GM19463 (cell line): ENCODE data around the gene ARHGEF10L.

Experiments used
- ATAC-seq: cut with Tn5 transposase; IDR thresholded peaks from one replicate; pipeline ENCODE4 v1.9.1; 2021; ENCODE audit warnings: mild to moderate bottlenecking, moderate library complexity; ENCODE audit not compliant: unreplicated experiment

Gene ARHGEF10L

DNA sequence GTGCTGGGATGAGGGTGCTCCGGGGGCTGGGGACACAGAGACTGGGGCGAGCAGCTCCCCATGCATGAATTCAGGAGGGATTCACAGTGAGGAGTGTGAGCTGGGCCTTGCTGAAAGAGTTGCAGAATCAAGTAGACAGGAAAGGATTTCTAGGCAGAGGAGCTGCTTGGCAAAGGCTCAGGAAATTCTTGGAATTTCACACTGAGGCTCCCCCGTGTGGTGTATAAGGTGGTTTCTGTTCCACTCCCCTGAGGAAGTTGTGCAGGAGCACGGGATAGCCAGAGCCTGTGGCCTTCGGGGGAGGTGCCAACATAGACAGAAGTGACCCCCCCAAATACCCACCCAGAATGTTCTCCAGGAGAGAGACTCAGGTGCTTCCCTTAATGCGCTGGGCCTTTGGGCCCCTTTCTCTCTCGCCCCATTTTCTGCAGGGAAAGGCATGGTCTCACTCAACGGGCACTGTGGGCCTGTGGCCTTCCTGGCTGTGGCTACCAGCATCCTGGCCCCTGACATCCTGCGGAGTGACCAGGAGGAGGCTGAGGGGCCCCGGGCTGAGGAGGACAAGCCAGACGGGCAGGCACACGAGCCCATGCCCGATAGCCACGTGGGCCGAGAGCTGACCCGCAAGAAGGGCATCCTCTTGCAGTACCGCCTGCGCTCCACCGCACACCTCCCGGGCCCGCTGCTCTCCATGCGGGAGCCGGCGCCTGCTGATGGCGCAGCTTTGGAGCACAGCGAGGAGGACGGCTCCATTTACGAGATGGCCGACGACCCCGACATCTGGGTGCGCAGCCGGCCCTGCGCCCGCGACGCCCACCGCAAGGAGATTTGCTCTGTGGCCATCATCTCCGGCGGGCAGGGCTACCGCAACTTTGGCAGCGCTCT is 157.2 kb downstream of the ARHGEF10L start:
- ATAC-seq, result no peak

DNA sequence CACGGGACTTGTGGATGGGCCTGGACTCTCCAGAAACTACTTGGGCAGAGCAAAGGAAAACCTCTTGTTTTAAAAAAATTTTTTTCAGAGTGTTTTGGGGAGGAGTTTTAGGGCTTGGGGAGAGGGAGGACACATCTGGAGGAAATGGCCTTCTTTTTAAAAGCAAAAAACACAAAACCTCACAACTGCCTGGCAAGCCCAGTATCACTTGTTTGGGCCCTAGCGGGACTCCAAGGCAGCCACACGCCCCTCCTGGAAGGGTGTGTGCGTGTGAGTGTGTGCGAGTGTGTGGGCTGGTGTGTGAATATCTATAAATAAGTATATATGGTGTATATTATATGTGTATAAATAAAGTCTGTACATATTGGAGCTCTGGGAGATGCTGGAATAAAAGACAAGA is 158.0 kb downstream of the ARHGEF10L start:
- no peak for ATAC-seq

DNA sequence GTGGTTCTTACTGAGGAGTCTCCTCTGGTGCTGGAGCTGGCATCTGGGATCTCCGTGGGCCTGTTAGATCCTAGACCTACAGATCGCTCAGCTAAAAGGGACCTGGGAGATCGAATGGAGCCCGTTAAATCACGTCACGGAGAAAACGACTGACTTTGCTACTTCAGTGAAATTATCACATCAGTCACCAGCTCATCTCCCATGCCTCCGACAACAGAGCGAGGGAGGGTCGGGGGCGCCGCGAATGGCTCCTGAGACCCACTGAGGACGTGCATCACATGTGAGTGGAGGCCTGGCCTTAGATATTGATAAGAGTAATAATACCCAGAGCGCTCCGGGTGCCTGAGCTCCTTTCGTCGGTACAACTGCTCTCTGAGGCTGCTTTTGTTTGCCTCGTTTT is 160.1 kb downstream of the ARHGEF10L start:
- no peak for ATAC-seq

DNA sequence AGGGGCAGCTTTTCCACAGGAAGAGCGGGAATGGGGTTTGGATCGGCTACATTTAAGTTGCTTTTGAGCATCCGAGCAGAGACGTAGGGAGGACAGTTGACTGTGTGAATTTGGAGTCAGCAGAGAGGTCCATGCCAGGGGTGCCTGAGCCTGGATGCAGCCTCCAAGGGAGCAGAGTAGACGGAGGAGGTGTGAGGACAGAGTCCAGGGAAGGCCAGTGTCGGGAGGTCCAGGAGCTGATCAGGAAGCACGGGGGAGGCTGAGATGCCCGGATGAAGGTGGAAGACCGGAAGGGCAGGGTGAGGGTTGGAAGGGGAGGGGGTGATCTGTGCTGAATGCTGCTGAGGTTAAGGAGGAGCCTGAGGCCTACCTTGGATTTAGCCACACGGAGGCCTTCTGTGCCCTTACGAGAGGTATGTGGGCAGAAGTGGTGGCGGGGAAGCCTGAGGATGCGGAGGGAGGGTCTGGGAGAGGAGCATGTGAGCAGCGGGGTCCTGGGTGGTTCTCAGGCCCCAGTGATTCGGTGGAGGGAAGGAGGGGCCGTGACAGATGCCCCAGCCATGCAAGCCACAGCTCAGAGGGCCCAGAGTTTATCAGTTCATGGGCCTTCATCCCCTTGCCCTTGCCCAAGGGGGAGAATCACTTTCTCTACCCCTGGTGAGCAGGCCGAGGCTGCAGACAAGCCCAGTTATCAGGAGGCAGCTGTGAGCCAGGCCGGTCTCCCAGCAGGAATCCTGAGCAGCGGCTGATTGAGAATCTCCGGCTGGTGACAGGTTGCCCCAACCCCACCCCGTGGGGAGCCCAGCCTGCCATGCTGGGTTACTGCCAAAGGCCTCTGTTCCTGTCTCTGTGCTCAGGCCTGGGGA is 161.7 kb downstream of the ARHGEF10L start:
- ATAC-seq, result no peak

DNA sequence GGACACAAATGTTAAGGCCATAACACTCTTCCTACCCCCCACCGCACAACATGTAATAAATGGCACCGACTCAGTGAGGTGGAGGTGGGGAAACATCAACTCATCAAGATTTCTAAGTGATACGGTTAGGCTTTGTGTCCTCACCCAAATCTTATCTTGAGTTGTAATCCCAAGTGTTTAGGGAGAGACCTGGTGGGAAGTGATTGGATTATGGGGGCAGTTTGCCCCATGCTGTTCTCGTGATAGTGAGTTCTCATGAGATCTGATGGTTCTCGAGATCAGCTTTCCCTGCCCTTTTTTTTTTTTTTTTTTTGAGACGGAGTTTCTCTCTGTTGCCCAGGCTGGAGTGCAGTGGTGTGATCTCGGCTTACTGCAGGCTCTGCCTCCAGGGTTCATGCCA is 164.7 kb downstream of the ARHGEF10L start:
- no peak for ATAC-seq

DNA sequence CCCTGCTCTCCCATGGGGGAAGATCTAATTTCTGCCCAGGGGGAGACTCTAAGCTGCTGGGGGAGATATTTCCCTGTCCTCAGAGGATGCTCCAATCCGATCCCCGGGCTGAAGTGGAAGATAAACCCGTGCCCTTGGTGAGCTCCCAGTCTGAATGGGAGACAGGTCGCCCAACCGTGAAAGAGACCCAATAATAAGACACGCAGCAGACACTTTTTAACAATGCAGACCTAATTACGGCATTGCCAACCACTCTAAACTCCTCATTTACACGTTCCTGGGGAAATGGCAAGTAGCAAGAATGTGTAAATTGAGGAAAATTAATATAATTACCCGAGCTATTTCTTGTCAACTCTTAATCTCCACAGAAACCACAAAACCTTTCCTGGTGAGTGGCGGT is 166.9 kb downstream of the ARHGEF10L start:
- ATAC-seq, result no peak

DNA sequence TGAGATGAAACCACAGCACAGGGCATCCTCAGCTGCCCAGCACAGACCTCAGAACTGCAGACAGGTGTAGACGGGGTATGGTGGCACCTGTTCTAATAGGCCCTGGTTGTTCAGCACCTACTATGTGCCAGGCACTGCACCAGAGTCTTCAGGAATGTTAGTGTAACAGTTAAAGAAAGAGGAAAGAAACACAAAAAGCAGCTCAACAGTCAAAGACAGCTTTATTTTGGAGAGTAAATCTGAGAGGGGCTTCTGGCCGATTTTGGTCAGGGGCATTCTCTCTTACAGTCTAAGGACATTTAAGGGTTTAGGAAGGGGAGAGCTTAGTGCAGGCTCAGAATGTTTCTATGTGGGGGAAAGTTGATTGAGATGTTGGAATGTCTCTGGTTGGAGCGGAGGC is 170.5 kb downstream of the ARHGEF10L start:
- no peak for ATAC-seq

DNA sequence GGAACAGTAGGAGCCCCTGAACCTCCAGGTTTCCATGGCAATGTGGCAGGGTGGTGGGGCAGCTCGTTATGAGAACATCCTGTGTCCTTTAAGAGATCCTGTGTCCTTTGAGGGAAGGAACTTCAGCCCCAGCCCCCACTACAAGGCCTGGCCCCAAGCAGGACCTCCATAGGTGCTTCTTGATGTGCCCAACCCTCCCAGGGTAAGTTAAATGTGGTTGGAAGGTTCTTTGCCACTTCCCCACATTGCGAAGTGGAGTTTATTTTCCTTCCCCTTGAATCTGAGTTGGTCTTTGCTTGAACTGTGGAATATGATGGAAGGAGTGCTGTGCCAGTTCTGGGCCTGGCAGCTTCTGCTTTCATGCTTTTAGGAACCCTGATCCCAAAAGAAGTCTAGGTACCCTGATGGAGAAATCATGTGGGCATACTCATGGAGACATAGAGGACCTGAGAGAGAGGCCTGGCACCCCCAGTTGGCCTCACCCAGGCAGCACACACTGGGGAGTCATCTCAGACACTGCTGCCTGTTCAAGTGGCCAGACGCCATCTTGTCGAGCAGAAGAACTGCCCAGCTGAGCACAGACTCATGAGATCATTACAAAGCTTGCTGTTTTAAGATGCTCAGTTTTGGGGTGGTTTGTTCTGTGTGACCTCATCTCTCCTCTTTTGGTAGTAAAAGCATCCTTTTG is 171.5 kb downstream of the ARHGEF10L start:
- no peak for ATAC-seq

DNA sequence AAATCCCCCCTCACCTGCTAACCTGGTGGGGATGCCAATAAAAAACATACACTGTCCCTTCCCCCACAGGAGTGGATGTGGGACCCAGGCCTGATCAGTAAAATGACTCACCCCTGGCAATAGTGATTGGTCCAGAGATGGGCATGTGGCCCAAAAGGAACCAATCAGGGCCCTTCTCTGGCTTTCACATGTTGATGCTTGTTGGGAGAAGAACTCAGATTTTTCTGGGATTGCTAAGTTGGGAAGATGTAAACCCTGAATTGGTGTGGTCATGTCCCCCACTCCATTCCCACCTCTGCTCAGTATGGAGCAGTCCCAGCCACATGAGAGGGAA is 172.0 kb downstream of the ARHGEF10L start:
- no peak for ATAC-seq

DNA sequence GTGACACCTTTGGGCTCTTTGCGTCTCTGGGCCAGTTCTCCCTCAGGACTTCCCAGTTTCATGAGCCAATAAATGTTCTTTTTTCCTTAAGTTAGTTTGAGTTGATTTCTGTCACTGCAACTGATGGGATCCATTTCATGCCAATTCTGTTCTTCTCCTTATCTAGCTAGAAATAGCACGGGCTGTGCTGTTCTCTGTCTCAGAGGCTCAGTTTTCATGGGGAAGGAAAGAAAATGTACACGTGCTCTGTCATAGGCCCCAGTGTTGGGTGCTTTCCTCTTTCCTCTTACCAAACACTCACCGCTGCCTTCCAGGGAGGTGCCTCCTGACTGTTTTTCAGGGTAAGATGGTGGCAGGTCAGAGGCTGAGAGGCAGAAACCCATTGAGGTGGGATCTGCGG is 172.4 kb downstream of the ARHGEF10L start:
- ATAC-seq, result no peak

DNA sequence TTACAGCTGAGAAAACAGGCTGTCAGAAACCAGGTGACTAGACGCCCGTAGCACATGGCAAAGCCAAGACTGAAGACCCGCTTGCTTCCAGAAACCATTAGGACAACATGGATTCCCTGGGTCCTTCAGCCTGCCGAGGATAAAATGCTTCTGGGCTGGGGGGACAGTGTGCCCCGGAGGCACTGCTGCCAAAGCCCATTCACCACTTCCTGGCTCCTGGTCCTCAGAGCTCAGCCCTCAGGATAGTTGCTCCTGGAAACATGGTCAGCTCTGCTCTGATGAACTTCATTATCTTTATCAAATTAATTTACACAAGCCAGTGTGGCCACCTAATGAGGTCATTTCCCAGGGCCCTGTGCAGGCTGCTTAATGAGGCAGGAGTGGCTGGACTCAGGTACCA is 174.5 kb downstream of the ARHGEF10L start:
- no peak for ATAC-seq

DNA sequence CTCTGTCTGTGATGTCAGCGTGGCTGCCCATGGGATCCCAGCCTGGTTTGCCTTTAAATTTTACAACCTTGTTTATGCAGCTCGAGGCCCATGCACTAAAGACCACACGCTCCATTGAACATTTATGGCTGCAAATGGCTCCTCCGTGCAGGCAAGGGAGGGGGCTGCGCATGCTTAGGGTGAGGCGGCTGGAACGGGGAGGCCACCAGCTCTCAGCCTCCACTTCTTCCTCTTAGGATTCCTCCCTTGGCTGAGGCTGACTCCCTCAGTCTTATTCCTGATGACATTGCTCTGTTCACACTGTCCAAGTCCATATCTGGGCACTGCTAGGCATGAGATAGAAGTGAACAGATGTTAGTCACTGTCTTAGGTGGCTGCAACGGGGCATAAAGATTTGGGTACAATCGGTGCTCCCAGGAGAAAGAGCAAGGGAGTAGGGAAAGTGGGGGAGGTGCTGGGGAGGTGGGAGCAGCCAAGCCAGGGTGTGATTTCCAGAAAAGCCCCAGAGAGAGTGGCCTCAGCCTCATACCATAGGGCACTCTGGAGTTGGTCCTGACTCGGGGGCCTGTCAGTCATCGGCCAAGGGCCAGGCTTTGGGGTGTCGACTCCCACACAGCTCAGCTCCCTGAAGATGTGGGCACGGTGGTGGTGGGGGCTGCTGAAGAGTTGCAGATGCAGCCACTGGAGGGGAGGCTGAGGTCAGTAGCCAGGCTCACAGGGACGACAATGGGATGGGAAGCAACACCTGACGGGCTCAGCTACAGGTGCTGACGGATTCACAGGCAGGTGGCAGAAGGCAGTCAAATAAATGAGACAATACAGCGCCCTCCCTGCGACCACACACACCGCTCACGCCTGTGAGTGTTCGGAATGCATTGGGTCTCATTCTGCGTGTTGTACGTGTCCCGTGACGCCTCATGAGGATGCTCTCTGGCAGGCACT is 178.4 kb downstream of the ARHGEF10L start:
- ATAC-seq, result no peak

DNA sequence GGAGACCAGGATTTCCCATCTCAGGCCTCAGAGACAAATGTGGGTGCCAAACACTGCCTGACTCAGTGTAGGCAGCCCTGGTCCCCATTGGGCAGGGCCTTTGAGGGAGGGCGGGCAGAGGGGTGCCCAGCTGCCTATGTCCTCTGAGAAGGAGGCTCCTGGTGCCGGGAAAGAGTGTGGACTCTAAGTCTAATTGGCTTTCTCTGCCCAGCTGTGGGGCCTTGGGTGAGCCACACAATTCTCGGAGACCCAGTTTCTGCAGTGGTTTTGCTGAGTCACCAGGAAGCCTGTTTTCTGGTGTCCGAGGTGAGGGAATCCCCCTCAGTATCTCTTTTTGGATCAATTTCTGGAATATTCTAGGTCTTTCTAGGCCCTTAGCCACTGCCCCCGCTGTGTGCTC is 180.4 kb downstream of the ARHGEF10L start:
- ATAC-seq, result no peak

DNA sequence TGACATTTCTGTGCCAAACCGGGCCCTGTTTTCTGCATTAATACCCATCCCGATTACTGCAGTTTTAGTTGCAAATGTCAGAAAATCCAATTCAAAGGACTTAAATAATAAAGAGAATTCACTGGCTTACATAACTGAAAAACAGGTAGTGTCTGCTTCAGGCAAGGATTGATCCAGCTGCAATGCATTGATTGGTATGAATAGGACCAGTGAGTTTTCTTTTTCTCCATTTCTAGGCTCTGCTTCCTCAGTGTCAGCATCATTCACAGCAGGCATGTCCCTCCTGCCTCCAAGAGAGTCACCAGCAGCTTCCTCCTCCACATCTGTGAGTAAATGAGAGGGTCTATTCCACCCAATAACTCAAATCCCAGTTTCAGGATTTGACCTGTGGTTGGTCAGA is 181.9 kb downstream of the ARHGEF10L start:
- ATAC-seq, result no peak

DNA sequence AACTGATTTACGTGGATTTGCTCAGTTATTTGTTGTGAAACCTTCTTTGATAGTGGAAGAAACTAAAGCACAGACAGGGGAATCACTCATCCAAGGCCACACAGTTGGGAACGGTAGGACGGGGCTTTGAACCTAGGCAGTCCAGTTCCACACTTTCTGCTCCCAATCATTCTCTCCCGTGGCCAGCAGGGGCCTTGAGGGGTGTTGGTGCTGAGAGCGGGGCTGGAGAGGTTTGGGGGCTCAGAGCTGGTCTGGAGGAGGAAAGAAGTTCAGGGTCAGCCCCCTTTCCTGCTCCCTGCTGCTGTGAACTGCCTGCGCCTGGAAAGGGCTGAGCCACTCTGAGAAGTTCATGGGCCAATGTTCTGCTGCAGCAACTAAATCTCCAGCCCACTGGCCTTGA is 184.2 kb downstream of the ARHGEF10L start:
- ATAC-seq, result no peak

DNA sequence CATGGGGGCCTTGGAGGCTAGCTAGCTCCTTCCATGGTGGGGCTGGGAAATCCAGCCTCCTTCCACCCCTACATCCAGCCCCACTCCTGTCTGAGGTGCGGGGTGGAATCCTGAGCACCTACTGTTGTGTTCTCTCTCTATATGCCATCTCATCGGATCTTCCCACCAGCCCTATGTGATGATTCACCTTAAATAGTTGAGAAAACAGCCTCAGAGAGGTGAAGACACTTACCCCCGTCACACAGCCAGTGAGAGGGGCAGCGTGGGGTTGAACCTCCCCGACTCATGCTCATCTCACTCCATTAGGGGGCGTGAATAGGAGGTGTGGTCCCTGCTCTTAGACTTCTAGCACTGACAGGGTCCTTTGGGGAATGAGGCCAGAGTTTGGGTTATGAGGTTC is 184.7 kb downstream of the ARHGEF10L start:
- no peak for ATAC-seq

DNA sequence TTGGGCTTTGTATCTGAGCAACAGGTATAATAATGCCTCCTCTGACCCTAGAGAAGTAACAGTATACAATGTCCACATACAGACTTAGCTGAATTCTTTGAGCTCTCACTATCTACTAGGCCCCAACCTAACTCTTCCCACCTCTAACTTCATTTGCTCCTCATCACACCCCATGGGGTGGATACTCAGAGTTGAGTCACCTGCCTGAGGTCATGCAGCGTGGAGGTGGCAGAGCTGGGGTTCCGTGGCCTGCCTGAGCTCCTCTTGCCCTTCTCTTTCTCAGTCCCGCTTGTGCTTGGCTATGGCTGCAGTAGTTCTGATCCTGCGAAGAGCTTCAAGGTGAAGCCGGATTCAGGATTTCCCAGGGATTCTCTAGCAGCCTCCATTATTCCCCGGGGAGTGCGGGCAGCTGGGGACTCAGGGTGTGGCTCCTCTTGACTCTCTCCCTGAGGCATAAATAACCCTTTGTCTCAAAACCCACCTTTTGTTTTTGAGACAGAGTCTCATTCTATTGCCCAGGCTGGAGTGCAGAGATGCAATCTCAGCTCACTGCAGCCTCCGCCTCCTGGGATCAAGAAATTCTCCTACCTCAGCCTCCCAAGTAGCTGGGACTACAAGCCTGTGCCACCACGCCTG is 185.7 kb downstream of the ARHGEF10L start:
- ATAC-seq, result no peak

DNA sequence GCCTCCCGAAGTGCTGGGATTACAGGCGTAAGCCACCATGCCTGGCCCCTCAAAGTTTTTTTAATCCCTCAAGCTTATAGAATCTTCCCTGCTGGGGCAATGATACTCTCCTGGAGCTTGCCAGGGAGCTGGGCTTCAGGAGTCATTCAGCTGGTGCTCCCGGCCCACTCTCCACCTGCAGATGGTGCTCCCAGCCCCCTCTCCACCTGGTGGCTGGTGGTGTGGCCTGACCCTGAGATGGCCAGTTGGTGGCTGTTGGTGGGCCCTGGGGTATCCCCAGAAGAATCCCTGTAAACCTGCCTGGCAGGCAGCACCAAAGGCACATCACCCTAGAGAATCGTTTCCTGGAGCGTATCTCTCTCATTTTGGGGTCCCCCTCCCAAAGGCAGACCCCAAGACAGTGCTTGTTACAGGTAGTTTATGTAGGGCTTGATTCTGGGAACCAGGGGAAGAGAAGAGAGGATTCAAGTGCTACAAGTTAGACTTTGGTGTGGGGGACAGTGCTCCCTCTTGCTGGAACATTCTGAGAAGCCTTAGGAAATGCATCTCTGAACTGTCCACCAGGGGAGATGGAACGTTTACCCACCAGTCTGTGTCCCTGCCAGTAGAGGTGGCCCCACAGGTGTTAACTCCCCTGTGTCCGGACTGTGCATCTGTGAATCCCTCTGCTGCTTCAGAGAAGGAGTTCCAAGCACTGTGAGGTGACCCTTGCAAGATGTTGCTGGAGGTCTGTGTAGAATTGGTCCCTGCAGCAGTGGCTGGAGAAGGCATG is 186.5 kb downstream of the ARHGEF10L start:
- no peak for ATAC-seq

DNA sequence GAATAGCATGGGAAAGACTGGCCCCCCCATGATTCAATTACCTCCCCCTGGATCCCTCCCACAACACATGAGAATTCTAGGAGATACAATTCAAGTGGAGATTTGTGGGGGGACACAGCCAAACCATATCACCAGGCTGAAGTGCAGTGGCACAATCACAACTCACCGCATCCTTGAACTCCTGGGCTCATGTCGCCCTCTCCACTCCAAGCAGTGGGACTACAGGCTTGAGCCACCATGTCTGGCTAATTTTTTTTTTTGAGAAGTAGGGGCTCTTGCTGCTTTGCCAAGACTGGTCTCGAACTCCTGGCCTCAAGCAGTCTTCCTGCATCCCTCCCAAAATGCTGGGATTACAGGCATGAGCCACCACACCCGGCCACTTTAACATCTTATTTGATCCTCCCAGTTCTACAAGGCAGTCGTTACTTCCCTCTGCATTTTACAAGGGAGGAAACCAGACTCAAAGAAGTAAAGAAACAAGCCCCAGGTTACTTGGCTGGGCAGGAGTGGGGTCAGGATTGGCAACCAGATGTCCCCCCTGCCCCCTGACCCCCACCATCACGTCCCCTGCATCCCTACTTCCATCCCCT is 188.7 kb downstream of the ARHGEF10L start:
- no peak for ATAC-seq
